PFSK-1 (cell line): ENCODE results near the gene HECTD2.

Experiments used
- FOXP2 ChIP-seq: optimal IDR thresholded peaks from 2 replicates; pipeline ENCODE3; 2011; ENCODE audit warnings: borderline replicate concordance, control low read depth, inconsistent platforms; ENCODE audit not compliant: insufficient read depth; ENCODE audit errors: extremely low read length, extremely low read depth
- POLR2AphosphoS5 ChIP-seq: IDR thresholded peaks from 2 replicates; pipeline ENCODE4 v1.6.1; 2012; ENCODE audit warnings: low read depth, mild to moderate bottlenecking, control low read depth, low read length, moderate library complexity
- SIN3A ChIP-seq: IDR thresholded peaks from 2 replicates; pipeline ENCODE4 v1.6.1; 2012; ENCODE audit warnings: mild to moderate bottlenecking, low read length, moderate library complexity, borderline replicate concordance; ENCODE audit not compliant: insufficient read depth
- TAF1 ChIP-seq: IDR thresholded peaks from 2 replicates; pipeline ENCODE4 v1.6.1; 2012; ENCODE audit warnings: low read length, control low read depth, borderline replicate concordance; ENCODE audit not compliant: insufficient read depth
- TF ChIP-seq, protein P1 (sequence below), 2 experiments: IDR thresholded peaks; 2 replicates each; pipeline versions ENCODE4 v1.6.1 to v1.8.0; 2011 to 2012; ENCODE audit warnings: low read depth in 2 of 2, low read length in 2 of 2, control low read depth in 1 of 2, inconsistent platforms in 1 of 2, mild to moderate bottlenecking in 1 of 2, moderate library complexity in 1 of 2; ENCODE audit not compliant: insufficient read depth in 1 of 2

The HECTD2 gene

DNA sequence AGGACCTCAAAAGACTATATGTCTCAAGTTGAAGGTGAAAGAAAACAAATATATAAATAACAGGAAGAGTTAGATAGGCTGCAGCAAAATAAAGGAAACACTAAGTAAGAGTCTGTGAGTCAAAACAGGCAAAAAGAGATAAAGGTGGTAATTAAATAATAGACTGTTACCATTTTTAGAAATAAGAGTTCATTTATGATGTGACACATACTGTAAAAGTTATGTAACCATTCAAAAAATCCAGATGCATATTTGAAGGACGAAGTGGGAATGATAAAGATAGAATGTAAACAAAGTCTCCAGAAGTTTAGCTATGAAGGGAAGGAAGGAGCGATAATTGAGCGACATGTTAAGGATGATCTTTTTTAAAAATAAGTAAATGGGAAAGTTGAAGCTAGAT, 50.5 kb downstream of the HECTD2 start:
- no peak for TF ChIP-seq FOXP2
- TF ChIP-seq, protein P1, sequence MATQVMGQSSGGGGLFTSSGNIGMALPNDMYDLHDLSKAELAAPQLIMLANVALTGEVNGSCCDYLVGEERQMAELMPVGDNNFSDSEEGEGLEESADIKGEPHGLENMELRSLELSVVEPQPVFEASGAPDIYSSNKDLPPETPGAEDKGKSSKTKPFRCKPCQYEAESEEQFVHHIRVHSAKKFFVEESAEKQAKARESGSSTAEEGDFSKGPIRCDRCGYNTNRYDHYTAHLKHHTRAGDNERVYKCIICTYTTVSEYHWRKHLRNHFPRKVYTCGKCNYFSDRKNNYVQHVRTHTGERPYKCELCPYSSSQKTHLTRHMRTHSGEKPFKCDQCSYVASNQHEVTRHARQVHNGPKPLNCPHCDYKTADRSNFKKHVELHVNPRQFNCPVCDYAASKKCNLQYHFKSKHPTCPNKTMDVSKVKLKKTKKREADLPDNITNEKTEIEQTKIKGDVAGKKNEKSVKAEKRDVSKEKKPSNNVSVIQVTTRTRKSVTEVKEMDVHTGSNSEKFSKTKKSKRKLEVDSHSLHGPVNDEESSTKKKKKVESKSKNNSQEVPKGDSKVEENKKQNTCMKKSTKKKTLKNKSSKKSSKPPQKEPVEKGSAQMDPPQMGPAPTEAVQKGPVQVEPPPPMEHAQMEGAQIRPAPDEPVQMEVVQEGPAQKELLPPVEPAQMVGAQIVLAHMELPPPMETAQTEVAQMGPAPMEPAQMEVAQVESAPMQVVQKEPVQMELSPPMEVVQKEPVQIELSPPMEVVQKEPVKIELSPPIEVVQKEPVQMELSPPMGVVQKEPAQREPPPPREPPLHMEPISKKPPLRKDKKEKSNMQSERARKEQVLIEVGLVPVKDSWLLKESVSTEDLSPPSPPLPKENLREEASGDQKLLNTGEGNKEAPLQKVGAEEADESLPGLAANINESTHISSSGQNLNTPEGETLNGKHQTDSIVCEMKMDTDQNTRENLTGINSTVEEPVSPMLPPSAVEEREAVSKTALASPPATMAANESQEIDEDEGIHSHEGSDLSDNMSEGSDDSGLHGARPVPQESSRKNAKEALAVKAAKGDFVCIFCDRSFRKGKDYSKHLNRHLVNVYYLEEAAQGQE (IDR thresholded peaks at IDR 0.05; ENCODE audit: insufficient read depth in 1 of 2, low read depth in 2 of 2, low read length in 2 of 2): no peak

DNA sequence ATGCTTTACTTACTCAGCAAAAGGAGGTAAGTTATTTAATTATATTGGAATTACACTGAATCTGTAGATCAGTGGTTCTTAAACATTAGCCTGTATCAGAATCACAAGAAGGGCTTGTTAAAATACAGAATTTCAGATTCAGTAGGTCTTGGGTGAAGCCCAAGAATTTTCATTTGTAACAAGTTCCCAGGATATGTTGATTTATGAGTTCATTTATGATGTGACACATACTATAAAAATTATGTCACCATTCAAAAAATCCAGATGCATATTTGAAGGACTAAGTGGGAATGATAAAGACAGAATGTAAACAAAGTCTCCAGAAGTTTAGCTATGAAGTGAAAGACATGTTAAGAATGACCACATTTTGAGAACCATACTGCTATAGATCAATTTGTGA, 52.3 kb downstream of the HECTD2 start:
- no peak for TF ChIP-seq POLR2AphosphoS5

DNA sequence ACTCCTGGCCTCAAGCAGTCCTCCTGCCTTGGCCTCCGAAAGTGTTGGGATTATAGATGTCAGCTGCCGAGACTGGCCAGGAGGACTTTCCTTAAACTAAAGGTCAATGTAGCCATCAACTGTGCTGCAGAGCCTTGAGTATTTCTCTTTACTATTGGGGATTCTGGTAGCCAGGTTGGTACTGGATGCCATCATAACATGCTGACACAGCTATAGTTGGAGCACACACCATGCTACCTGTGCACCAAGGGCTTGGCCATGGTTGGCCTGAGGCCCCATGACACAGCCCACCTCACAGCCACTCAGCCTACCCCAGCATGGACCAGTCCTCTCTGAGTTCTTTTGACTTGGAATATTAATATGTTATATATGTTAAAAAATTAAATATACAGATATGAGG, 54.4 kb downstream of the HECTD2 start:
- TF ChIP-seq TAF1 (no peak), SIN3A (no peak), POLR2AphosphoS5 (no peak), FOXP2 (no peak)
- TF ChIP-seq, protein P1 (IDR thresholded peaks at IDR 0.05; ENCODE audit: insufficient read depth in 1 of 2, low read depth in 2 of 2, low read length in 2 of 2): no peak

DNA sequence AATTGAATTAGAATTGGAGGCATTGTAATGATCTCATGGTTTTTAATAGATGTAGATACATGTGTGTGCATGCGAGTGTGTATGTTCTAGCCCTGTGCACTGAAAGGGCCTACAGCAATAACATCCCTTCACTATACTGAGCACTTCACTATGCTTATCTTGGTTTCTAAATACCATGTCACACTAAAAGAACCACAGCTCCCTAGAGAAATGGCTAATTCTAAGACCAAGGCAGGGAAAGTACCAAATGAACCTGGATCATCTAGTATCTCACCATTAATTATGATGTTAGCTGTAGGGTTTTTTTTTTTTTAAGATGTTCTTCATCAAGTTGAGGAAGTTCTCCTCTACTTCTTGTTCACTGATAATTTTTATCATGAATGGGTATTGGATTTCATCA, 55.1 kb downstream of the HECTD2 start:
- TF ChIP-seq POLR2AphosphoS5 (no peak), SIN3A (no peak), FOXP2 (no peak), TAF1 (no peak)
- TF ChIP-seq, protein P1 (IDR thresholded peaks at IDR 0.05; ENCODE audit: insufficient read depth in 1 of 2, low read depth in 2 of 2, low read length in 2 of 2): no peak

DNA sequence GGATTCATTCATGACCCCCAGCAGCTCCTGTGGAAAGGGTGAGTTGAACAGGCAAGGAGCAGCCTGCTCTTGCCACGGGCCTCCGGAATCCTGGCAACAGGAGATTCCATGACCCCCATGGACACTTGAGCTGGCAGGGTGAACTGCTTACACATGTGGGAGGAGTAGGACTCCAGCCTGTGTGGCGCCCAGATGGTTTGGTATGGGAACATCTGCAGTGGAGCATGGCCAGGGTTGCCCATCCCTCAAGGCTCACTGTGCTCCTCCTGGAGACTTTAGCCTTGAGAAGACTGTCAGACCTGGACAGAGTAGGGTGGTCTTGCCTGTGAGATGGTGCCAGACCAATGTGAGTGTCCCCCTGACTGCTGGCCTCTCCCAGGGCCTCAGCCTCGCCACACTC, 57.0 kb downstream of the HECTD2 start:
- no peak for TF ChIP-seq FOXP2
- TF ChIP-seq POLR2AphosphoS5: no peak
- TF ChIP-seq, protein P1 (IDR thresholded peaks at IDR 0.05; ENCODE audit: insufficient read depth in 1 of 2, low read depth in 2 of 2, low read length in 2 of 2): no peak
- TF ChIP-seq TAF1: no peak
- no peak for TF ChIP-seq SIN3A
